Measurements from ENCODE around the gene CTXN3.
"Not testable (repeated sequence)": the region's sequence is repeated elsewhere in the genome, so short reads cannot be mapped to it uniquely, and the experiment has no call there.

Gene CTXN3

DNA sequence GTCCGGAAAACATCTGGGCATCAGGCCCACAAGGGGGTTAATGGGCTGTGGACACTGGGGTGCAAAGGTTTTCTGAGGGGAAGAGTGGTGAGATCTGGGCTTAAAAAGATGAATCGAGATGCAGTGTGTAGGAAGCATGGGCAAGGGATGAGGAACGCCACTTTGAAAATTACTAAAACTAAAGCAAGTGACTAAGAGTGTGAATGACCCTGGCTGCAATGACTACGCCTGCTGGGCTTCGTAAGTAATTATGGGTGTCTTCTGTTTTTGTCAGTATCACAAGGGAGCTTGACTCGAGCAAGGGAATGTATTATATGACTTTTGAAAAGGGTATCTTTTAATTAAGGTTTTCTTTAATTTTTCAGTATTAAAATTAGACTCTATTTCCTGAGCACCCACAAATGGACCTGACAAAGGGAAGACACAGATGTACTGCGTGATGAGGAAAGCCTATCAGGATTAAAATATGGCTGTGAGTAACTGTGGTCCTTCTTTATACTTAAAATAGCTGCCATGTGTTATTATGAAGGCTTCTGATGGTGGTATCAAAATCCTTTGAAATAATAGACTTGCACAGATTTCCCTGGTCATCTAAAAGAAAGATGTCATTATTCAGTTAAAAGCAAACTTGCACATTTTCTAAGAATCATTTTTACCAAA lies 4.2 kb downstream of the CTXN3 start:
- no peak for DNase-seq

DNA sequence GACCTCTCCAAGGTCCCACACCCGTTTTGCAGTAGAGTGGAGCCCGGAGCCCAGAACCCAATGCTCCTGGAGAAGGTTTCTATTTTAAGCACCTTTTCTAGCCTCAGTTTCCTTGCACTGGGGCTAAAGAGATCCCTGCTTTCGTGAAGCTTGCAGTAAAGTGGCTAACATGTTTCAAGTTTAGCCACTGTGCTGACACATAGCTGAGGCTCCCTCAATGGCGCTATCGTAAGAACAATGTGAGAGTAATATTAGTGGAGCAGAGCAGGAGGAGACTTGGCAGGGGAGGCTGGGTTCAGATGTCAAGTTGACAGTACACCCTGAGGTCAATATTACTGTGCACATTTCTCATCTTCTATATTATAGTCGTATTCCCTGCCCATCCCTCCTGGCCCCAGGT lies 7.9 kb downstream of the CTXN3 start:
- no peak for DNase-seq

DNA sequence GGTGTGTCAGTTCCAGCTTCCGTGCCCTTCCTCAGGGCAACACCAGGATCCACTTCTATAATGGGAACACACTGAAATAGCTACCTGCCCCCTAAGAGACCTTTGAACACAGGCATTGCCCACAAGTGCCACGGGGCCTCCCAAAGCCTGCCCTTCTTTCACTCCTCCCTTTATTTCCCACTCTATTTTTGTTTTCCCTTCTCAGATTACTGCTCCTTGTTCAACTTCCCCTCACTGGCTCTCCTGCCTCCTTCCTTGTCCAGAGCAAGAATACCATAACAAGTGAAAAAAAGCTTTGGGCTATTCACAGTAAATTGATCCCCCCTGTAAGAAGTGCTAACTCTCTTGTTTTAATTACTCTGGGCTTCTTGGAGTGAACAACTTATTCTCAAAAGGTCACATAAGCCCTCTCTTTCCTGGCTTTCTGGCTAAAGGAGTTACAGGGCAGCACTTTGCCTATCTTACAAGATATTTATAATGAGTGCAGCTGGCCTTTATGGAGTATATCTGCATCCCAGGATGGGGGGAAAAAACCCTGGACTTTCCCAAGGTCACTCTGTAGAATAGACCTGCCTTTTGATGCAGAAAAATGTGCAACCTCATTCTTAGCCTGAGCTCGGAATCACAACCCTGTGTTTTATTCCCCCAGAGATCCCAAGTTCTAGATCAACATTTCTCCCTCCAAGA lies 11.3 kb downstream of the CTXN3 start:
- no peak for DNase-seq

DNA sequence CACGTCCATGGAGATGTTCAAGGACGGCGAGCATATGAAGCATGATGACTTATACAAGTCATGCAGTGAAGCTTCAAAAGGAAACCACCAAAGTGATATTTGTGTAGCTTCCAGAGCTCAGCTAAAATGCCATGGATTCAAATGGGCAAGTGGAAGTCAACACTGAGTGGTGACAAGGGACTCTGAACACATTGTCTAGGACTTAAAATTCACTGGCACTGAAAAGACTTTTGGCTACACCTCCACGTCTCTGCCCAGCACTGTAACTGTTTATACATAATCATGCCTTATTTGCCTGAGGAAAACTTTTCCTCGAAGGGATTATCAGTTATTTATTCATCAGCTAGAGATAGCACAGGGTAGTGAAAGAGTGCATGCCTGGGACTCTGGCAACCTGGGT lies 15.2 kb downstream of the CTXN3 start:
- DNase-seq, result no peak

DNA sequence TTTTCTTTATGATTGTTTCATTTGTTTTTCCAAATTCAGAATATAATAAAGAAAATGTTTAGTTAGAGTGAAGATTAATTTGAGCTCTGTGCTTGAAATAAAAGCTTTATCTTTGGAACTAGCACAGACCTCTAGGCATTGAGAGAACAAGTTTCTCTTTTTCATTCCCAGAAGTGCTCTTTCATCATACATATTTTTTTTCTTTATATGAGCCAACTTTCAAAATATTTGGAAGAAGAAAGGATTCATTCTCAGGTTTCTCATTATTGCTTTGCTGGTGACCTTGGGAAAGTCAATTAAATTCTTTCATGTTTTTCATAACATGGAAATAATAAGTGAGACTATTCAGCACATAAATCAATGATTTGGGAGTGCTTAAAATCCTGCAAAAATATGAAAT lies 16.8 kb downstream of the CTXN3 start:
- DNase-seq, result no peak

DNA sequence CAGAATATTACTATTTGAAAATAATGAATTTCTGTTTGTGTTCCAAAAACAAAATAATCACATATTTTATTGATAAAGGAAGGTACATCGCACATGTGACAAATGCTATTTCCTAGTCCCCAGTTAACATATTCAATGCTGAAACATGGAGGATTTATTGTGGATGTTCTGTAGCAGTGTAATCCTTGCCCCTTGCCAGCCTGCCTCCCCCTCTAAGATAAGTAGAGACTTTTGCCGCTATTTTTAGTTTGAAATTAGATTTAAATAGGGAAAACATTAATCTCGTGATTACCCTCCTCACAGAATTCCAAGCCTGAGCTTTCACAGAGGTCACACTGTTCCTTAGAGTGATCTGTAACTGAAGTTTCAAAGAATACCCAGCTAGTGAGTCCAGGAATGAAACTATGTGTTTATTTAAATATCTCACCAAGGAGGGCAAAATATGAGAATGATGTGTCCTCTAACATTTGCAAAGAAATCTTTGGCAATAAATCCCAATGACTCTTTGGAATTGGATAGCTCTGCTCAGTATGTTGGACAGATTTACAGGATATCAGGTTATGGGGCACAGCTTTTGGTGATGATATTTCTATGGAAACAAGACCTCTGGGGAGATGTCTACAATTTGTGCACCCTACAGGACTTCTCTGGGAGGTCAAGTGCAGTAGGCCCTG lies 17.3 kb downstream of the CTXN3 start:
- no peak for DNase-seq

DNA sequence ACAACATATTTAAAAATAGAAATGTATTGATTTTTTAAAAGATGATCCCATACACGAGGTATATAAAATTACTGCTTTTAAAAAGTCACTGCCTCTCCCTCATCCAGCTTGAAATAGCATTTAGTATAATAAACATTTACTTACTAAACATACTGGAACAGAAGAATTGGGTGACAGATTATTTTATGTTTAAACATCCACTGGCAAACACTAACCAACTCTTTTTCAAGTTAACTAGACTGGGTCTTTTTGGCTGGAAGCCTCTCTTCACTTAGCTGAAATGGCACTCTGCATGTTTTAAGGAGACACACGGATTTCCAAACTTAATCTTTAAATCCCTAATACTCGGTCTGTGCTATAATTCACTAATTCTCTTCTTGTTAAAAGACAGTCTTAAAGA lies 19.0 kb downstream of the CTXN3 start:
- DNase-seq, result no peak

DNA sequence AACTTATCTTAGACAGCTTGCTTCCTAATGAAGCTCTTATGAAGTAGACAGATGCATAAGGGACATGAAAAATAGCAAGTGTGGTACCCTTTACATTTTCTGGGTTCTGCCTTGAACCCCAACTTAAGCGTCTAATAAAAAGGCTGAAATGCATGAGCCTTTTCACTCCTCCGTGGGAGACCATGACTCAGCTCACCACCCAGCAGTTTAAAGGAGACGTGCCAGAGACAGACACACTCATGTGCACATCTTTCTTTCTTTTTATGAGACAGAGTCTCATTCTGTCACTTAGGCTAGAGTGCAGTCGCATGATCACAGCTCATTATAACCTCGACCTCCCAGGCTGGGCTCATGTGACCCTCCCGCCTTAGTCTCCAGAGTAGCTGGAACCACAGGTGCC lies 22.3 kb downstream of the CTXN3 start:
- DNase-seq, result no peak

DNA sequence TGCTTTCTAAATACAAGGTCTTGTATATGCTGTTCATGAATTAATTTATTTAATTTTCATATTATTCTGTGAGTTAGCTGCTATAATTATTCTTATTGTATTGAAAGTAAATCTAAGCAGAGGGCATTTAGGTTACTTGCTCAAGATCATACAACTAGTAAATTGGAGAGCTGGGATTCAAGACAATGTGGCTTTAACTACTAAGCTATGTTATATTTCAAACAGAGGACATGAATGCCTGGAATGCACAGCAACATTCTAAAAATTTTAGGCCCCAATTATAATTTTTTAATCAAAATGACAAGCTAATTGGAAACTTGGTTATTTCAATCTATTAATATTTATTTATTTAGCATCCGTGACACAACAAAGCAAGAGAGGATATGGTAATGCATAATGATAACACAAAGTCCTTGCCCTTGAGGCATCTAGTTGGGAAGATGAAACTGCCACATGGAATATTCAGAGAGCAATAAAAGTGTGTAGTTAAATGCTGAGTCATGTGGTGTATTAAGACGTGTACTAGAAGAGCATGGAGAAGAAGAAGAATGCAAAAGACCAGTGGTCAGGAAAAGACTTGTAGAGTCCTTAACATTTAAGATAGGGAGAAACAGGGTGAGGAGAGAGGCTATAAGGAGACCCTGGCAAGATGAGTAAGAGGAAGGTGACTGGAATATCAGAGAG lies 24.4 kb downstream of the CTXN3 start:
- no peak for DNase-seq

DNA sequence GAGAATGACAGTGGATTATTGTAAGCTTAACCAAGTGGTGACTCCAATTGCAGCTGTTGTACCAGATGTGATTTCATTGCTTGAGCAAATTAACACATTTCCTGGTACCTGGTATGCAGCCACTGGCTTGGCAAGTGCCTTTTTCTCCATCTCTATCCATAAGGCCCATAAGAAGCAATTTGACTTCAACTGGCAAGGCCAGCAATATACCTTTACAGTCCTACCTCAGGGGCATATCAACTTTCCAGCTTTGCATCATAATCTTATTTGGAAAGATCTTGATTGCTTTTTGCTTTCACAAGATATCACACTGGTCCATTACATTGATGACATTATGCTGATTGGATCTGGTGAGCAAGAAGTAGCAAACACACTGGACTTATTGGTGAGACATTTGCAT lies 28.1 kb downstream of the CTXN3 start:
- DNase-seq, result not testable (repeated sequence)

DNA sequence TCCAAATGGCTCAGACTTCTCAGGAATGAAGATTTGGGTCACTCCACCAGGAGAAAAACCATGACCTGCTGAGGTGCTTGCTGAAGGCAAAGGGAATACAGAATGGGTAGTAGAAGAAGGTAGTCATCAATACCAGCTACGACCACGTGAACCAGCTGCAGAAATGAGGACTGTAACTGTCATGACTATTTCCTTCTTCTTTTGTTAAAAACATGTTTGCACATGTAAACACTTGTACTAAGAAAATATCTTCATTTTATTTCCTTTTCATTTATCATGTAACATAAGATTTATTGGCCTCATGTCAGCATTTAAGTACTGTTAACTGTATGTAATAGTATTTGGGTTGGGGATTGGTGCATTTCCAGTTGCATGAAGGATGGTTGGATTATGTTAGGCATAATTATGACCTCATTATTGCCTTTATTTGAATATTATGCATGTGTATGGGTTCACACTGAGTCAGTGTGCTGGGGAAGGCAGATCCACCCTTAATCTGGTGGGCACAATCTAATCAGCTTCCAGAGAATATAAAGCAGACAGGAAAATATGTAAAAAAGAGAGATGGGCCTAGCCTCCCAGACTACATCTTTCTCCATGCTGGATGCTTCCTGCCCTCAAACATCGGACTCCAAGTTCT lies 30.9 kb downstream of the CTXN3 start:
- DNase-seq, result not testable (repeated sequence)

DNA sequence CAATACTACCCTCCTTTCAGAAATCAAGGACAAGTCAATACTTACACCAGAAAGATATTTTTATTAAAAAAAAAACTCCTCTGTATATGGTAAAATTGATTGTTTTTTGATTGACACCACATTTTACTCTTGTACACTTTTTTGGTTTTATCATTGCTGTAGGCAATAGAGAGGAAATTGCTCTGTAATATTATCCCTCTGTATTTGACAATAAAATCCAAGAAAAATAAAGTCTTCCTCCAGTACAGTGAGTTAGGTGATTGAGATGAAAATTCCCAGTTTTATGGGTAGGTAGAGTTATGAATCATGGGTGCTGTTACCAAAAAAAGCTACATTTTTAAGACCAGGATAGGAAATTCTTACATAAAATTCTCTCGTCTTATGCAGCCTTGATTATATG lies 31.7 kb downstream of the CTXN3 start:
- DNase-seq, result no peak

DNA sequence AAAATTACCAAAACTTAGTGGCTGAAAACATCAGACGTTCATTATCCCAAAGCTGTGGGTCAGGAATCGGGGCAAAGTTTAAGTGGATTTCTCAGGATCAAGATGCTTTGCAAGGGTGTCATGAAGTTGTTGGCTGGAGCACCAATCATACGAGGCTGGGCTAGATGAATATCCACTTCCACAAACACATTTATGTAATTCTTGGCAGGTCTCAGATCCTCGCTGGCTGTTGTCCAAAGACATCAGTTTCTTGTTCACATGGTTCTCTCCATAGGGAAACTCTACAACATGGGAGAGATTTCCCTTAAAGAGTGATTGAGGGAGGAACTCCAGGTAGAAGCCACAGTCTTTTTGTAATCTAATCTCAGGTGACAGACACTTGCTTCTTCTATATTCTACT lies 34.1 kb downstream of the CTXN3 start:
- DNase-seq, result no peak

DNA sequence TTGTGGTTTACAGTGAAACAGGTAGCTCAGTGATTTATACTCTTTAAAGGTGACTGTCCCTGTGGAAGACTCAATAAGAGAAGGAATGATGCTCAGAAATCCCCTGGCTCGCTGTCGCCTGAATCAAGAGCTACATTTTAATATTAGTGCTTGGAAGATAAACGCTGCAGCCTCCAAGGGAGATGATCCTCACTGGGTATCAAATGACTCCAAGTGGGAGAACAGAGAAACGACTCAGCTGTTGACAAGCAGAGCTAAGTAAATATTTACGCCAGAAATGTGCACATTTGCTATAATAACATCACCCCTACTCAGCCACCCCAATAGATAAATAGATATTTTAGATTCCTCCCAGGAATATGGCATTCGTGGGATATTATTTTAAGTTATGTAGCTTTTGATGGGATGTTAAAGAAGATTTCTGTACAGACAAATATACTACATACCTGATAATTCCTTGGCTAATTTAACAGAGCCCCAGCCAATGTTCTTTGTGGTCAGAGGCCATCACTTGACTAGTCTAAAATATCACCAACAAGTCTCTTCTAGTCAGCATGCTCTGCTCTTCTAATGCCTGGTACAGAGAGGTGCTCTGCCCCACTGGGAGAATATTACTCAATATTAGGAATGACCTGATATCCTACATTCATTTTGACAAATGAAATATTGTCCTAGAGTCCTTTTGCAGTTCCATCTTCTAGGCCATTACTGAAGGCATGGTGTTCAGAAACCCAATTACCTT lies 36.0 kb downstream of the CTXN3 start:
- no peak for DNase-seq

DNA sequence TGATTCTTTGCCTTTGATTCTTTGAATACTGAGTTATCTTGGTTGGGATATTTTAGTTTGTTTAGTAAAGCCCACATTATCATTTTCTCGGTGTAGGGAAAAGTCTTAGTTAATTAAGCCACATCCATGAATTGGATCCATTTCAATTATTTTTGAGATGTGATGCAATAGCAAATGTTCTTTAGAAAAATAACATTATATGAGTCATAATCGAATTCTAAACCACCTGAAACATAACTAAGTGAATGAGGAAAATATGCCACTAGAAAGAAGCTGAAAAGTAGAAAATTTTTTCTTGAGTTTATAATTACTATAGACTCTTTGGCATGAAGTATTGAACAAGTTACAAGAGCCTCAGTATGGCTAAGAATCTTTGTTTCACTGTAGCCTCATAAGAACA lies 36.8 kb downstream of the CTXN3 start:
- no peak for DNase-seq

DNA sequence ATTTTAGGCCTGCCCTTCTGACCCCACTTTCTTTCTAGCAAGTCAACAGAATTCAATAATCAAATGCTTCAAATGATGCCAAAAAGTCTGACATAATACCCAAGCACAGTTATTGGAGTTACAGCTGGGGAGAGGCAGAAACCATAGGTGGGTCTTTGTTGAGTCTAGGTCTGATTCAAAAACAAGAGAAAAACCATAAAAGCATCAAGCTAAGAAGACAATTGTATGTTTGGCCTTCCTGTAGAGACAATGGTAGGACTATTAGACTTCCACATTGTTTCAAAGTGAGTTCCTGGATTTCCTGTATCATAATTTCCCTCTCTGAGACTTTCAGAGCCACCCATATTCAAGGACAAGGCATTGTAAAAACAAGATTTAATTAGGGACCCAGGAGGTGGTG lies 37.5 kb downstream of the CTXN3 start:
- no peak for DNase-seq

DNA sequence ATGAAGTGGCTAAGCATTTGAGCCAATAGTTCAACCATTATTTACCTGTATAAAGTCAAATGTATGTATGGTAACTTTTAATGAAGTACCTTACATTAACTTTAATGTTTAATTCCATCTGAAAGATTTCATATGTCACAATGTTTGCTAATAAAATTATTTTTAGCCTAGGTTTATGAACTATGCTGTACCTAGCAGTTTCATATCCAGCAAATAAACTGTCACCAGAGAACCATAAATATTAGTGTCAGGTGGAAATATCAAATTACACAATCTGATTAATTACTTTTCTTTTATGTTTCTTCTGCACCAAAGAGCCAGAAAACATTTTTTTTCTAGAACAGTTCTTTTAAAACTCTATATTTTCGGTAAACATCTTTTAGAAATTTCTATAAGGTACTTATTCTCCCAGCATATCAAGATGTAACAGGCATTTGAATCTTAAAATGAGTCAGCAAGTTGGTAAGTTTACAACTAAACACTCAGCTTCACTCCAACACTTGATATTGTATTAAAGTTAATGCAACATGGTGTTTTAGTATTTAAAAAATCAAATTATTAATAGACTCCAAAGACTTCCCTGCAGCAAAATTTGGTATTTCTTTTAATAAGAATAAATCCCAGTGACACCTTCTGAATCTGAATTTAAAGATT lies 45.8 kb downstream of the CTXN3 start:
- no peak for DNase-seq

DNA sequence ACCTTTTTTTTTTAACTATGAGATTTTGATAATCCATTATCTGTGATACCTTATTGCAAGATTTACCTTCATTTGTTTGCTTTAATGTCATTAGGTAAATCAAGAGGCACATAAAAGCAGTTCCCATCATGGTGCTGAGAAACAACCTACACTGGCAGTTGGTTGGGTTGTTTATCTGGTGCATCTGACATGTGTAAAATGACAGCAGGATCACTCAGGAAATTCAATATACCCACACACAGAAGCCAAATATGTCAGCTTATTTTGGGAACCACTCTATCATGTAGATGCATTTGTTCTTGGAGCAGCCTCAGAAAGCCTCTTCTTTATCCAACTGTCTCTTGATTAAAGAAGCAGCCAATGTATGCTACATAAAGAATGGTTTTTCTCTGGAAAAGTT lies 46.5 kb downstream of the CTXN3 start:
- DNase-seq, result no peak

DNA sequence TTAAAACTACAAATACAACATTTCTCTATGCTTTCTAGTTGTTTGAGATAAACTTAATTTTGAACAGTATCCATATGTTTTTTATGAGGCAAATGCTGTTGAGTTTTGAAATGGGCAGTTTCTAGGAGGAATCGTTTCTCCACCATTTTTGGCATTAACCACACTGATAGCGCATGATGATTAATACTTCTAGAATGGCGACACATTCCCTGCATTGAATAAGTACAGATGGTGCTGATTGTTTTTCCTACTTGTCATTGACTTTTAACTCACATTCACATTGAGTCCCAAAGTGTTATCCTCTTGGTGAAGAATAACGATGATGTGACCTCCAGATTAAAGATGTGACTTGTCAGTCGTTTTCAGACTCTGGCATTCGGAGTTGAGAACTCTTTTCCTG lies 47.8 kb downstream of the CTXN3 start:
- DNase-seq, result no peak

DNA sequence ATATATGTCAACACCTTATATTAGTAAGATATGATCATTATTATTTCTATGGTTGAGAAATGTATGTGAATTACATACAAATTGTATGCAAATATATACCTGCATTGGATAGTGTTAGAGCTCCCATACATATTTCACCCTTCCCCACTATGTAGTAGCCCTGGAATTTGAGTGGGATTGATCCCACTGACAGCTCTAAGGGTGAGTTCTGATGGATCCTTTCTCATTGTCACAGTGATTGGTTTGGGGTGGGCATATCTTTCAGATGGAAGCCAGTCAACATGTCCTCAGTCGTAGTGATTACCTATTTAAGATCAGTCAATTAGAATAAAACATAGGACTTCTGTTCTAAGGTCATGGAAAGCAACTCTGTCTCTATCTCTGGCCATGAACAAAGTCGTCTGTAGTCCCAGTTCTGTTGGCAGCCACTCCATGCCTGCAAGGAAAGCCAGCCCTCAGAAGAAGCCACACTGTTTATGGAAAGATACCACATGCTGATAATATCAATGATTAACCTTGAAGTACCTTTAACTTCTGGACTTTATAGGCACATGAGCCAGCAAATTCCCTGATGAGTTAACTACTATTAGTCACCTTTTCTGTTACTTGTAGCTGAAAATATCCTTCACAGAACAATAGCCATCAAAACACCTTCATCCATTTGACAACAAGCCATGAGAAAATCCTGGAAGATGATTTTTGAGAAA lies 49.2 kb downstream of the CTXN3 start:
- DNase-seq, result no peak

DNA sequence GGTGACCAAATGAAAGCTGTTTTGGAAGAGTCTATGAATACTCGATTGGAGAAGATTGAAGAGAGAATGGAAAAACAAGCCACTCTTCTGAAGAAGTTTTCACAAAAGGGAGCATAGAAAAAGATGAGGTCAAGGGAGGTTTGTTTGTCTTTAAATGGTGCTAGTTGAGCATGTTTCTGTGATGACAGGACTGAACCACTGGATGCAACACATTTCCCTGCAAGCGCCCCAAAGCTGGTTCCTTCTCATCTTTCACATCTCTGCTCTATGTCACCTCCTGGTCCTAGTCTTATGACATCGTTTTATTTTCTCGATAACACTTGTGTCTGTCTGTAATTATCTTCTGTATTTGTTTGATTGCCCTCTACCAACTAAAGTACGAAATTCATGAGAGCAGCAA lies 50.5 kb downstream of the CTXN3 start:
- DNase-seq, result no peak

Data from activated CD4-positive, alpha-beta T cell treated with anti-CD3 and anti-CD28 coated beads for 48 hours (primary cell).